Gastrocnemius medialis (tissue), 4 donors: Measurements from ENCODE around the gene WFDC1.

Experiments used
- CTCF ChIP-seq, 5 experiments: fragments of 450-650 bp in 3 of 5; fragments of 200-600 bp in 2 of 5; sonication (generic) in 2 of 5; IDR thresholded peaks in 4 of 5; conservative IDR thresholded peaks in 1 of 5; 1 replicate in 4 of 5; 2 replicates in 1 of 5; pipeline ENCODE4 v1.5.1; 2016 to 2019; ENCODE audit warnings: antibody characterized with exemption in 5 of 5, mild to moderate bottlenecking in 3 of 5, moderate library complexity in 3 of 5
- POLR2A ChIP-seq, 2 donors: fragments of 450-650 bp; IDR thresholded peaks; one replicate each; pipeline ENCODE4 v1.6.1; 2017; ENCODE audit warnings: antibody characterized with exemption in 2 of 2, mild to moderate bottlenecking in 2 of 2, moderate library complexity in 2 of 2

GRCh38 chr16:84295203-84295860 lies 654 bp downstream of the WFDC1 start:
- no peak for TF ChIP-seq CTCF (IDR thresholded peaks at IDR 0.05 in 4 of 5, conservative IDR thresholded peaks at IDR 0.05 in 1 of 5)
- no peak for TF ChIP-seq POLR2A (IDR thresholded peaks at IDR 0.05)
